ENCODE data around the gene CATSPERD.

GRCh38 chr19:5821521-5822180 lies 101.2 kb downstream of the CATSPERD start:
- no peak for TF ChIP-seq POLR2A (IDR thresholded peaks at IDR 0.05)
- TF ChIP-seq, protein P1, sequence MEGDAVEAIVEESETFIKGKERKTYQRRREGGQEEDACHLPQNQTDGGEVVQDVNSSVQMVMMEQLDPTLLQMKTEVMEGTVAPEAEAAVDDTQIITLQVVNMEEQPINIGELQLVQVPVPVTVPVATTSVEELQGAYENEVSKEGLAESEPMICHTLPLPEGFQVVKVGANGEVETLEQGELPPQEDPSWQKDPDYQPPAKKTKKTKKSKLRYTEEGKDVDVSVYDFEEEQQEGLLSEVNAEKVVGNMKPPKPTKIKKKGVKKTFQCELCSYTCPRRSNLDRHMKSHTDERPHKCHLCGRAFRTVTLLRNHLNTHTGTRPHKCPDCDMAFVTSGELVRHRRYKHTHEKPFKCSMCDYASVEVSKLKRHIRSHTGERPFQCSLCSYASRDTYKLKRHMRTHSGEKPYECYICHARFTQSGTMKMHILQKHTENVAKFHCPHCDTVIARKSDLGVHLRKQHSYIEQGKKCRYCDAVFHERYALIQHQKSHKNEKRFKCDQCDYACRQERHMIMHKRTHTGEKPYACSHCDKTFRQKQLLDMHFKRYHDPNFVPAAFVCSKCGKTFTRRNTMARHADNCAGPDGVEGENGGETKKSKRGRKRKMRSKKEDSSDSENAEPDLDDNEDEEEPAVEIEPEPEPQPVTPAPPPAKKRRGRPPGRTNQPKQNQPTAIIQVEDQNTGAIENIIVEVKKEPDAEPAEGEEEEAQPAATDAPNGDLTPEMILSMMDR (IDR thresholded peaks at IDR 0.05) = no peak
